ENCODE data around the gene PODN.

DNA sequence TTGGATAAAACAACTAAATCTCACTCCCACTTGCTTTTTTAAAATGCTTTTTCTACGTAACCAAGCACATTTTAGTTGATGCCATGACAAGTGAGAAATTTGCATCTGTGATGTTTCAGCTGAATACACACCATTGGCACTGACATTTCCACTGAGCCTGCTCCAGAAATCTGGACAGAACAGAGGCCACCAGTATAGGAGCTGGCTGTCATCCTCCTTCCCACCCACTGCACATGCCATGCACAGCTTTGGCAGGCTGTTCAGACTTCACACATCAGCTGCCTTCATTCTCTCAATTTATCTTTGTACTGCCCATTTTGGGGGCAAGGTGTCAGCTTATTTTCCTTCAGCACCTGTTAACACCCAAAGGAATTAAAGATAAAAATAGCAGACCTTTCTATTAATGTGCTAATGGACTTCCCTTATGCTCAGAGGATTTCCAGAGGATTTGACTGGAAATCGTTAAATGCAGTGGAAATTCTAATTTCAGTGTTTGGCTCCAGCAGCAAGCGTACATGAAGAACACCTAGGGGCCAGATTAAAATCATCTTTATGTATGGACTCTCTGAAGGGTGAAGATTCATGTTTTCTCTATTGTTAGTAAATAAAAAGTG lies 12.9 kb upstream of the PODN start:
- TF ChIP-seq, protein P1, sequence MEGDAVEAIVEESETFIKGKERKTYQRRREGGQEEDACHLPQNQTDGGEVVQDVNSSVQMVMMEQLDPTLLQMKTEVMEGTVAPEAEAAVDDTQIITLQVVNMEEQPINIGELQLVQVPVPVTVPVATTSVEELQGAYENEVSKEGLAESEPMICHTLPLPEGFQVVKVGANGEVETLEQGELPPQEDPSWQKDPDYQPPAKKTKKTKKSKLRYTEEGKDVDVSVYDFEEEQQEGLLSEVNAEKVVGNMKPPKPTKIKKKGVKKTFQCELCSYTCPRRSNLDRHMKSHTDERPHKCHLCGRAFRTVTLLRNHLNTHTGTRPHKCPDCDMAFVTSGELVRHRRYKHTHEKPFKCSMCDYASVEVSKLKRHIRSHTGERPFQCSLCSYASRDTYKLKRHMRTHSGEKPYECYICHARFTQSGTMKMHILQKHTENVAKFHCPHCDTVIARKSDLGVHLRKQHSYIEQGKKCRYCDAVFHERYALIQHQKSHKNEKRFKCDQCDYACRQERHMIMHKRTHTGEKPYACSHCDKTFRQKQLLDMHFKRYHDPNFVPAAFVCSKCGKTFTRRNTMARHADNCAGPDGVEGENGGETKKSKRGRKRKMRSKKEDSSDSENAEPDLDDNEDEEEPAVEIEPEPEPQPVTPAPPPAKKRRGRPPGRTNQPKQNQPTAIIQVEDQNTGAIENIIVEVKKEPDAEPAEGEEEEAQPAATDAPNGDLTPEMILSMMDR (IDR thresholded peaks at IDR 0.05; ENCODE audit: poor library complexity) = no peak
- TF ChIP-seq EZH2phosphoT487 (IDR thresholded peaks at IDR 0.05; ENCODE audit: low read depth, severe bottlenecking, unreplicated experiment) = no peak
- no peak for TF ChIP-seq EZH2 (IDR thresholded peaks at IDR 0.05; ENCODE audit: borderline replicate concordance)

Data from hepatocyte (in vitro differentiated cells).